SK-N-SH (cell line): Measurements from ENCODE around the gene CCN5. TPM values are rescaled to one million over a fixed set of nuclear protein-coding genes. Genes with fewer than 3 reads are reported as not detected.

Source experiments
- CTCF ChIA-PET: fragments of 300-600, 350-600 bp; formaldehyde crosslinking; extraction: SDS; loops from one replicate; lab custom pipeline; 2021; lab: Yijun Ruan, JAX
- POLR2A ChIA-PET: fragments of 350-600 bp; sonication (Branson Sonifier 250); formaldehyde crosslinking; extraction: SDS; loops from one replicate; lab custom pipeline; 2020; ENCODE audit warnings: antibody characterized with exemption, inconsistent platforms; lab: Yijun Ruan, JAX
- DNase-seq: peaks from one replicate; pipeline ENCODE4 v3.0.0; 2012
- H2AFZ ChIP-seq: fragments of 200-600 bp; sonication (generic); 2 replicates; pipeline ENCODE4 v1.8.1; 2016; ENCODE audit warnings: antibody characterized with exemption, mild to moderate bottlenecking, low read depth
- H3F3A ChIP-seq: fragments of 200-600 bp; sonication (generic); replicated peaks from 2 replicates; pipeline ENCODE3; 2016; ENCODE audit warnings: antibody characterized with exemption, mild to moderate bottlenecking; ENCODE audit not compliant: insufficient read depth
- H3K27ac ChIP-seq, 2 experiments: fragments of 200-500 bp in 1 of 2; fragments of 200-600 bp in 1 of 2; sonication (Bioruptor generic) in 1 of 2; sonication (generic), shearing (Covaris generic) in 1 of 2; 2 replicates each; pipeline versions ENCODE4 v1.5.1 to v1.6.1; 2014 to 2016; ENCODE audit warnings: low read depth in 2 of 2, inconsistent platforms in 1 of 2, low read length in 1 of 2, mild to moderate bottlenecking in 1 of 2, mixed read lengths in 1 of 2
- H3K27me3 ChIP-seq: fragments of 200-600 bp; sonication (generic), shearing (Covaris generic); 2 replicates; pipeline ENCODE4 v1.6.1; 2016; ENCODE audit warnings: mixed run types; ENCODE audit not compliant: insufficient read depth
- H3K36me3 ChIP-seq, 2 experiments: fragments of 200-500 bp in 1 of 2; fragments of 200-600 bp in 1 of 2; sonication (Bioruptor generic) in 1 of 2; sonication (generic) in 1 of 2; replicated peaks in 1 of 2; 2 replicates each; pipeline versions ENCODE3 to v1.5.1; 2014 to 2016; ENCODE audit warnings: low read length in 1 of 2, mild to moderate bottlenecking in 1 of 2; ENCODE audit not compliant: insufficient read depth in 2 of 2, control insufficient read depth in 1 of 2
- H3K4me1 ChIP-seq, 2 experiments: fragments of 200-500 bp in 1 of 2; fragments of 200-600 bp in 1 of 2; sonication (Bioruptor generic) in 1 of 2; sonication (generic), shearing (Covaris generic) in 1 of 2; 2 replicates each; pipeline versions ENCODE4 v1.5.1 to v1.6.1; 2014 to 2016; ENCODE audit warnings: low read depth in 1 of 2, low read length in 1 of 2, mixed run types in 1 of 2; ENCODE audit not compliant: insufficient read depth in 2 of 2, control insufficient read depth in 1 of 2
- H3K4me2 ChIP-seq: fragments of 200-600 bp; sonication (generic), shearing (Covaris generic); 2 replicates; pipeline ENCODE4 v1.6.1; 2017; ENCODE audit warnings: mixed run types
- H3K4me3 ChIP-seq, 2 experiments: fragments of 200-500 bp in 1 of 2; fragments of 200-600 bp in 1 of 2; sonication (Bioruptor generic) in 1 of 2; sonication (generic), shearing (Covaris generic) in 1 of 2; 2 replicates each; pipeline versions ENCODE4 v1.5.1 to v1.8.1; 2014 to 2016; ENCODE audit warnings: low read depth in 2 of 2, inconsistent platforms in 1 of 2, low read length in 1 of 2, mild to moderate bottlenecking in 1 of 2, mixed read lengths in 1 of 2, moderate library complexity in 1 of 2
- H3K79me2 ChIP-seq: fragments of 200-600 bp; sonication (generic); 2 replicates; pipeline ENCODE4 v1.8.1; 2017; ENCODE audit warnings: mild to moderate bottlenecking; ENCODE audit not compliant: insufficient read depth
- H3K9ac ChIP-seq: fragments of 200-600 bp; sonication (generic); 2 replicates; pipeline ENCODE4 v1.6.1; 2017; ENCODE audit warnings: mixed run types
- H3K9me2 ChIP-seq: fragments of 200-600 bp; sonication (generic); 2 replicates; pipeline ENCODE4 v1.6.1; 2017; ENCODE audit warnings: mixed run types
- H3K9me3 ChIP-seq: fragments of 200-600 bp; sonication (generic); 2 replicates; pipeline ENCODE4 v1.6.1; 2017; ENCODE audit warnings: mixed run types, mild to moderate bottlenecking, moderate library complexity
- H4K20me1 ChIP-seq: fragments of 200-600 bp; sonication (generic); 2 replicates; pipeline ENCODE4 v1.6.1; 2017; ENCODE audit warnings: mild to moderate bottlenecking, mixed run types; ENCODE audit not compliant: insufficient read depth
- EP300 ChIP-seq, 2 experiments: IDR thresholded peaks; 2 replicates each; pipeline versions ENCODE4 v1.4.0 to v1.6.1; 2012; ENCODE audit warnings: borderline replicate concordance in 1 of 2, low read depth in 1 of 2, low read length in 1 of 2
- EZH2phosphoT487 ChIP-seq: fragments of 200-600 bp; sonication (generic); IDR thresholded peaks from 2 replicates; pipeline ENCODE4 v1.6.1; 2017; ENCODE audit warnings: low read depth, mixed run types, mild to moderate bottlenecking, antibody characterized with exemption, moderate library complexity, borderline replicate concordance
- IRF3 ChIP-seq: fragments of 150-350 bp; IDR thresholded peaks from 2 replicates; pipeline ENCODE4 v1.6.1; 2016; ENCODE audit warnings: mild to moderate bottlenecking, low read depth, low read length
- MEF2A ChIP-seq: IDR thresholded peaks from 2 replicates; pipeline ENCODE4 v1.4.0; 2012; ENCODE audit warnings: low read depth, borderline replicate concordance
- NFIC ChIP-seq: IDR thresholded peaks from 2 replicates; pipeline ENCODE4 v1.4.0; 2012; ENCODE audit warnings: borderline replicate concordance
- NRF1 ChIP-seq: IDR thresholded peaks from 2 replicates; pipeline ENCODE4 v1.6.1; 2012; ENCODE audit warnings: low read depth, mild to moderate bottlenecking, low read length
- RAD21 ChIP-seq: IDR thresholded peaks from 2 replicates; pipeline ENCODE4 v1.6.1; 2012; ENCODE audit warnings: mild to moderate bottlenecking, low read length
- RCOR1 ChIP-seq: fragments of 150-350 bp; IDR thresholded peaks from 2 replicates; pipeline ENCODE4 v1.6.1; 2017; ENCODE audit warnings: antibody characterized with exemption, low read length
- RFX5 ChIP-seq: IDR thresholded peaks from 2 replicates; pipeline ENCODE4 v1.6.1; 2012; ENCODE audit warnings: mild to moderate bottlenecking, improper control_type of control experiment, low read length
- SIN3A ChIP-seq: IDR thresholded peaks from 2 replicates; pipeline ENCODE4 v1.6.1; 2012; ENCODE audit warnings: low read depth, mild to moderate bottlenecking, low read length, moderate library complexity, borderline replicate concordance
- TAF1 ChIP-seq: IDR thresholded peaks from 2 replicates; pipeline ENCODE4 v1.6.1; 2012; ENCODE audit warnings: low read depth, mild to moderate bottlenecking, low read length, moderate library complexity, borderline replicate concordance
- TEAD4 ChIP-seq: IDR thresholded peaks from 2 replicates; pipeline ENCODE4 v1.4.0; 2012; ENCODE audit warnings: mild to moderate bottlenecking, borderline replicate concordance; ENCODE audit not compliant: insufficient read depth
- USF2 ChIP-seq: fragments of 150-350 bp; IDR thresholded peaks from 2 replicates; pipeline ENCODE4 v1.6.1; 2017; ENCODE audit warnings: antibody characterized with exemption, low read length, low read depth, borderline replicate concordance
- ZBTB33 ChIP-seq: IDR thresholded peaks from 2 replicates; pipeline ENCODE4 v1.4.0; 2012; ENCODE audit warnings: low read depth, borderline replicate concordance
- WGBS: methylation state at CpG from one replicate; pipeline ENCODE4 v1.1.6; 2017; ENCODE audit warnings: low lambda C conversion rate; 5-methylcytosine and 5-hydroxymethylcytosine counted together
- polyA plus RNA-seq, 3 experiments: library from polyadenylated mRNA; depleted of rRNA; stranded (reverse); fragments of >200 nt; gene quantifications; 2 replicates each; pipeline ENCODE4 v1.2.3, GENCODE V29; 2012

CCN5 gene
- polyA plus RNA-seq, 1 of the 3 experiments (the other 2 are of a cell fraction) = 0.05 TPM

GRCh38 chr20:44723798-44724362 is 8.7 kb downstream of the CCN5 start:
- no peak overlapping the region for H3K9ac ChIP-seq
- no peak for TF ChIP-seq IRF3
- TF ChIP-seq EP300 (IDR thresholded peaks at IDR 0.05; ENCODE audit: borderline replicate concordance in 1 of 2, low read depth in 1 of 2, low read length in 1 of 2) = no peak
- TF ChIP-seq RFX5 = no peak
- TF ChIP-seq ZBTB33 = no peak
- no peak for TF ChIP-seq NFIC
- TF ChIP-seq RCOR1 = no peak
- no peak for TF ChIP-seq USF2
- TF ChIP-seq MEF2A = no peak
- TF ChIP-seq RAD21 = no peak
- TF ChIP-seq TAF1 = no peak
- TF ChIP-seq NRF1 = no peak
- no peak for TF ChIP-seq EZH2phosphoT487
- no peak for TF ChIP-seq SIN3A
- TF ChIP-seq TEAD4 = no peak
- H3K9me3 ChIP-seq = no peaks in the 10 kb centered on the region
- no peaks in the 10 kb centered on the region for H3K9me2 ChIP-seq
- no peaks in the 10 kb centered on the region for H3K27me3 ChIP-seq
- DNase-seq = no peak
- no peaks in the 10 kb centered on the region for H4K20me1 ChIP-seq
- H3K4me1 ChIP-seq = peaks cover 13 to 26% of the 10 kb centered on the region in 2 experiments
- peaks cover 21% of the 10 kb centered on the region for H3F3A ChIP-seq
- CTCF ChIA-PET = interaction anchor here (0.7 to 10.6 kb wide), 5 partner anchors 9 to 57 kb away, joined by 3 to 79 read pairs (median 4); no protein-coding TSS in a partner anchor
- H3K27ac ChIP-seq = no peak overlapping the region
- 93% methylated on average over 5 of the region's 9 CpGs for WGBS
- no peak overlapping the region for H3K4me3 ChIP-seq
- POLR2A ChIA-PET = no interaction called here
- no peaks in the 10 kb centered on the region for H3K79me2 ChIP-seq
- H2AFZ ChIP-seq = no peak overlapping the region
- no peak overlapping the region for H3K4me2 ChIP-seq
- no peaks in the 10 kb centered on the region for H3K36me3 ChIP-seq
